SK-N-MC (cell line): ENCODE data around the gene OR10H3.
"Not testable (repeated sequence)": the region's sequence is repeated elsewhere in the genome, so short reads cannot be mapped to it uniquely, and the experiment has no call there.

Experiments
- EZH2 ChIP-seq: fragments of 200-600 bp; sonication (generic); IDR thresholded peaks from one replicate; pipeline ENCODE4 v1.6.1; 2017; ENCODE audit warnings: antibody characterized with exemption
- FOXP2 ChIP-seq: optimal IDR thresholded peaks from 2 replicates; pipeline ENCODE3; 2011; ENCODE audit warnings: mild to moderate bottlenecking, moderate library complexity; ENCODE audit not compliant: insufficient read depth; ENCODE audit errors: extremely low read length, control extremely low read depth
- POLR2AphosphoS5 ChIP-seq: IDR thresholded peaks from 2 replicates; pipeline ENCODE4 v1.6.1; 2012; ENCODE audit warnings: mild to moderate bottlenecking, low read depth, low read length, borderline replicate concordance

DNA sequence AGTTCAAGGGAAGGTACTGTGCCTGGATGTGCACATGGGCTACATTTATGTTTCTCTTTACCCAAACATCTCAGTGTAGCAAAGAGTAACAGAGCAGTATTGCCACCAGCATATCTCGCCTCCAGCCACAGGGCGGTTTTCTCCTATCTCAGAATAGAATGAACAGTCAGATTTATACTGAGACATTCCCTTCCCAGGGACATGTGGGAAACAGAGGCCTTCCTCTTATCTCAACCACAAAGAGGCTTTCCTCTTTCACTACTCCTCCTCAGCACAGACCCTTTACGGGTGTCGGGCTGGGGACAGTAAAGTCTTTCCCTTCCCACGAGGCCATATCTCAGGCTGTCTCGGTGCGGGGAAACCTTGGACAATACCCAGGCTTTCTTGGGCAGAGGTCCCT, 45.1 kb downstream of the OR10H3 start:
- not testable (repeated sequence) for TF ChIP-seq EZH2, POLR2AphosphoS5, FOXP2
